Cardiac muscle cell (in vitro differentiated cells and primary cell): Measurements from ENCODE around the gene NOXO1. TPM values are rescaled to one million over a fixed set of nuclear protein-coding genes. Genes with fewer than 3 reads are reported as not detected.

ENCODE experiments used
- DNase-seq, 2 donors: peaks; one replicate each; pipeline versions ENCODE4 v3.0.0 to v3.0.0-alpha.2; 2010 to 2017; ENCODE audit warnings: low read depth in 1 of 2, low spot score in 1 of 2
- H3K27ac ChIP-seq: fragments of 200-600 bp; sonication (generic); 2 replicates; pipeline ENCODE4 v1.5.1; 2016
- H3K27me3 ChIP-seq: fragments of 200-600 bp; sonication (generic); 2 replicates; pipeline ENCODE4 v1.6.0; 2016; ENCODE audit warnings: control low read depth
- H3K36me3 ChIP-seq: fragments of 200-600 bp; sonication (generic); 2 replicates; pipeline ENCODE4 v1.5.1; 2016; ENCODE audit warnings: control low read depth
- H3K4me1 ChIP-seq: fragments of 200-600 bp; sonication (generic); 2 replicates; pipeline ENCODE4 v1.8.1; 2017; ENCODE audit warnings: low read depth, mild to moderate bottlenecking, mixed run types
- H3K4me3 ChIP-seq: fragments of 200-600 bp; sonication (generic); 2 replicates; pipeline ENCODE4 v1.5.1; 2016; ENCODE audit warnings: mild to moderate bottlenecking
- H3K9me3 ChIP-seq: fragments of 200-600 bp; sonication (generic); 2 replicates; pipeline ENCODE4 v1.5.1; 2017; ENCODE audit warnings: low read depth, mild to moderate bottlenecking, control low read depth
- polyA plus RNA-seq: library from polyadenylated mRNA; unstranded; fragments of >200 nt; fragmentation: Nextera tagmentation; extraction: Ambion mirVana; gene quantifications from 2 replicates; pipeline ENCODE4 v1.2.1, GENCODE V29; 2016
- total RNA-seq: library from RNA; depleted of rRNA; stranded (reverse); fragments of >200 nt; gene quantifications from 2 replicates; pipeline ENCODE4 v1.2.3, GENCODE V29; 2016
- TF ChIP-seq, protein P1 (sequence below): IDR thresholded peaks from 2 replicates; pipeline ENCODE4 v1.5.1; 2012; ENCODE audit warnings: low read depth, mild to moderate bottlenecking, low read length

NOXO1 gene
- total and polyA plus RNA-seq, 2 experiments from 2014 or later, result 1.2 to 1.3 TPM

DNA sequence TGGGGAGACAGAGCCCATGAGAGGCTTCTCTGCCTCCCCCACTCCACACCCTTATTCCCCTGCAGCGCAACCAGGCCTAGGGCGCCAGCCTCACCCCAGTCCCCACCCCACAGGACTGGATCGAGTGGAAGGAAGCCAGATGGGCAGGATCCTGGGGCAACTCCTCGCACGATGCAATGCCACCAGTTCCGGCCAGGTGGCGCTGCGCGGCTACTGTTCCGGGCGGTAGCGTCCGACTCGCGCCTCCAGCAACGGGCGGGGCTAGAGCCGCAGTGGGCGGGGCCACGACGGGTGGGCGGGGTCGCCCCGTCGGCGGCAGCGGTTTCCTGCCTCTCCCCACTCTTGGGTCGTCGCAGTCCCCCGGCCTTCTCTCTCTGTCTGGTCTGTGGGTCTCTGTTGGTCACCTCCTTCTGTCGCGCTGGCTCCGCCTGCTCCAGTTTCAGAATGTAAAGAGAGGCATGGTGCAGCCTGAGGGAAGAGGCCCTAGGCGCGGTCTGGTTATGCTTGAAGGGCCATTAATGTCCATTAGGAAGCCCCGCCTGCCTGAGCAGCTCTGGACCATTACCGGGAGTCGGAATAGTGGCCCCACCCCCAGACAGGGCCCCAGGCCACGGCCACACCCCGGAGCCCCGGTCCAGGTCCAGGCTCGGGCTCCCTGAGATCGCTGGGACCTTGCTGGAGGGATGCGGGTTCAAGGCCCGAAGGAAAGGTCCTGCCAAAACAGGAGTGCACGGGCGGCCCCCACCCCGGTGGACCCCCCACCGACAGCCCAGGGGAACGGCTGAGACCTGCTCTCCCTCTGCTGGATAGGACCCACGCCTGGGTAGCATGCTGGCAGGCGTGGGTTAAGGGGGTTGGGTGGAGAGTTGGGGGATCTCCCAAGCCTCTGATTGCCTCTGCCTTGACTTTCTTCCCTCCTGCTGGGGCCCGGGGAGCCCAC lies 42.1 kb upstream of the NOXO1 start:
- DNase-seq, result peak; percentile 90 to 92
- no peak overlapping the region for H3K4me3 ChIP-seq
- peaks cover 7% of the 10 kb centered on the region for H3K4me1 ChIP-seq
- H3K36me3 ChIP-seq, result no peaks in the 10 kb centered on the region
- TF ChIP-seq, protein P1, sequence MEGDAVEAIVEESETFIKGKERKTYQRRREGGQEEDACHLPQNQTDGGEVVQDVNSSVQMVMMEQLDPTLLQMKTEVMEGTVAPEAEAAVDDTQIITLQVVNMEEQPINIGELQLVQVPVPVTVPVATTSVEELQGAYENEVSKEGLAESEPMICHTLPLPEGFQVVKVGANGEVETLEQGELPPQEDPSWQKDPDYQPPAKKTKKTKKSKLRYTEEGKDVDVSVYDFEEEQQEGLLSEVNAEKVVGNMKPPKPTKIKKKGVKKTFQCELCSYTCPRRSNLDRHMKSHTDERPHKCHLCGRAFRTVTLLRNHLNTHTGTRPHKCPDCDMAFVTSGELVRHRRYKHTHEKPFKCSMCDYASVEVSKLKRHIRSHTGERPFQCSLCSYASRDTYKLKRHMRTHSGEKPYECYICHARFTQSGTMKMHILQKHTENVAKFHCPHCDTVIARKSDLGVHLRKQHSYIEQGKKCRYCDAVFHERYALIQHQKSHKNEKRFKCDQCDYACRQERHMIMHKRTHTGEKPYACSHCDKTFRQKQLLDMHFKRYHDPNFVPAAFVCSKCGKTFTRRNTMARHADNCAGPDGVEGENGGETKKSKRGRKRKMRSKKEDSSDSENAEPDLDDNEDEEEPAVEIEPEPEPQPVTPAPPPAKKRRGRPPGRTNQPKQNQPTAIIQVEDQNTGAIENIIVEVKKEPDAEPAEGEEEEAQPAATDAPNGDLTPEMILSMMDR, result peak; percentile 89
- H3K9me3 ChIP-seq, result no peaks in the 10 kb centered on the region
- peaks cover 38% of the 10 kb centered on the region for H3K27me3 ChIP-seq
- H3K27ac ChIP-seq, result no peak overlapping the region

GRCh38 chr16:2022723-2023091 lies 41.4 kb upstream of the NOXO1 start:
- H3K4me1 ChIP-seq, result peaks cover 7% of the 10 kb centered on the region
- peaks cover 45% of the 10 kb centered on the region for H3K27me3 ChIP-seq
- H3K36me3 ChIP-seq, result no peaks in the 10 kb centered on the region
- peak; percentile 61 to 70 for DNase-seq
- H3K4me3 ChIP-seq, result no peak overlapping the region
- no peaks in the 10 kb centered on the region for H3K9me3 ChIP-seq
- TF ChIP-seq, protein P1, result no peak
- H3K27ac ChIP-seq, result no peak overlapping the region

DNA sequence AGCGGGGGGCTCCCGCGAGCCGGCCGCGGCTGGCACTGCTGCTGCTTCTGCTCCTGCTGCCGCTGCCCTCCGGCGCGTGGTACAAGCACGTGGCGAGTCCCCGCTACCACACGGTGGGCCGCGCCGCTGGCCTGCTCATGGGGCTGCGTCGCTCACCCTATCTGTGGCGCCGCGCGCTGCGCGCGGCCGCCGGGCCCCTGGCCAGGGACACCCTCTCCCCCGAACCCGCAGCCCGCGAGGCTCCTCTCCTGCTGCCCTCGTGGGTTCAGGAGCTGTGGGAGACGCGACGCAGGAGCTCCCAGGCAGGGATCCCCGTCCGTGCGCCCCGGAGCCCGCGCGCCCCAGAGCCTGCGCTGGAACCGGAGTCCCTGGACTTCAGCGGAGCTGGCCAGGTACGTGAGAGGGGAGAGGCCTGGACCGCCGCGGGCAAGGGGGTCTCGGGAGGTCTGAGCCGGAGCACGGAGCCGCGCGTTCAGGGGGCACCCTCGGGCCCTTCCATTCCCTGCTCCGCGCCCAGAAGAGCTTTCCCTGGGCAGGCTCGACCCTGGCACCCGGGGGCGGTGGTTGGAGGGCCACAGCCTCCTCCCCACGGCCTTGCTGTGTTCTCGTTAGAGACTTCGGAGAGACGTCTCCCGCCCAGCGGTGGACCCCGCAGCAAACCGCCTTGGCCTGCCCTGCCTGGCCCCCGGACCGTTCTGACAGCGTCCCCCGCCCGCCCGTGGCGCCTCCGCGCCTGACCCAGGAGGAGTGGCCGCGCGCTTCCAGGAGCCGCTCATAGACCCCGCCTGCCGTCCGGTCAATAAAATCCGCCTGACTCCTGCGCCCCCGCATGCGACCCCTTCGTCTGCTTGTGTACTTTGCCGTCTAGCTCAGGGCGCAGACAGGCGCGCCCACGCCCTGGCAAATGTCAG lies 38.9 kb upstream of the NOXO1 start:
- no peaks in the 10 kb centered on the region for H3K36me3 ChIP-seq
- TF ChIP-seq, protein P1, result no peak
- peaks cover 12% of the 10 kb centered on the region for H3K4me1 ChIP-seq
- H3K9me3 ChIP-seq, result no peaks in the 10 kb centered on the region
- peaks cover 44% of the 10 kb centered on the region for H3K27me3 ChIP-seq
- DNase-seq, result peak in 1 of 2 donors; percentile 43
- no peak overlapping the region for H3K27ac ChIP-seq
- H3K4me3 ChIP-seq, result peak overlapping the region; percentile 7

DNA sequence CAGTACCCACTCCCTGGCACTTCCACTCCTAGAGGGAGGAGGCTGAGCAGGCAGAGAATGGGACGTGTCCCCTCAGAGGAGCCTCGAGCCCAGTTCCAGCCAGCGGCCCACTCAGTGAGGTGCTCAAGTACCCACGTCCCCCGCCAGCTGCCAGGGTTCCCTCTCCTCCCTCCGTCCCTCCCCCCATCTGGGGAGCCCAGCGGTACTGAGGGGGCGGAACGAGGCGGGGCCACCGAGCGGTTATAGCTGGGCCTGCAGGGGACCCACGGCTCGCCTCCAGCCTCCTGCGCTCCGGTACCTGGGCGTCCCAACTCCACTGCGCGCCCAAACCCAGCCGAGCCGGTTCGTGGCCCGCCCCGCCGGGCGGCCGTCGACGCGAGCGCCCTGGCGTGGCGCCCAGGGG lies 38.2 kb upstream of the NOXO1 start, which contains the start of gene NPW:
TSS of gene NPW (plus strand) at position 268 of the 403 bp plus-strand sequence.
- no peaks in the 10 kb centered on the region for H3K9me3 ChIP-seq
- H3K27me3 ChIP-seq, result peaks cover 44% of the 10 kb centered on the region
- no peak for DNase-seq
- H3K4me1 ChIP-seq, result peaks cover 12% of the 10 kb centered on the region
- peak within 1 kb of the TSS; percentile 7 for H3K4me3 ChIP-seq
- TF ChIP-seq, protein P1, result no peak
- H3K27ac ChIP-seq, result no peak within 1 kb of the TSS
- H3K36me3 ChIP-seq, result no peaks in the 10 kb centered on the region

- Histone ChIP-seq H3K4me1 (peaks cover 12% of the 10 kb centered on the region), H3K9me3 (no peaks in the 10 kb centered on the region), H3K27ac (no peak overlapping the region), H3K27me3 (peaks cover 41% of the 10 kb centered on the region), H3K36me3 (no peaks in the 10 kb centered on the region), H3K4me3 (no peak overlapping the region)
- TF ChIP-seq, protein P1, result peak; percentile 50
- no peak for DNase-seq
Observed at GRCh38 chr16:2016407-2016922, 35.2 kb upstream of the NOXO1 start.
